GM15510 (cell line): ENCODE data around the gene SIRT2.

Source experiments
- POLR2A ChIP-seq: IDR thresholded peaks from 3 replicates; pipeline ENCODE4 v1.6.1; 2011; ENCODE audit warnings: borderline replicate concordance; ENCODE audit not compliant: insufficient read length; ENCODE audit errors: extremely low read depth

Gene SIRT2

GRCh38 chr19:38836983-38837626 is 62.3 kb downstream of the SIRT2 start:
- no peak for TF ChIP-seq POLR2A

GRCh38 chr19:38836159-38836982 is 63.0 kb downstream of the SIRT2 start:
- no peak for TF ChIP-seq POLR2A

GRCh38 chr19:38834590-38834989 is 64.8 kb downstream of the SIRT2 start:
- no peak for TF ChIP-seq POLR2A

- TF ChIP-seq POLR2A: no peak
These were observed 65.3 kb downstream of the SIRT2 start for GRCh38 chr19:38834104-38834490.

- no peak for TF ChIP-seq POLR2A
These were observed 66.4 kb downstream of the SIRT2 start for GRCh38 chr19:38833092-38833425.

- no peak for TF ChIP-seq POLR2A
These were observed 68.2 kb downstream of the SIRT2 start for GRCh38 chr19:38831142-38831605.

GRCh38 chr19:38830039-38830733 is 69.2 kb downstream of the SIRT2 start:
- no peak for TF ChIP-seq POLR2A
